GM12873 (cell line): Measurements from ENCODE around the gene EID2B.

ENCODE experiments used
- CTCF ChIP-seq: IDR thresholded peaks from 2 replicates; pipeline ENCODE4 v1.5.1; 2012; ENCODE audit warnings: low read depth, mild to moderate bottlenecking, moderate library complexity, low read length, control low read depth; ENCODE audit not compliant: insufficient read depth; ENCODE audit errors: missing control alignments

The EID2B gene, protein sequence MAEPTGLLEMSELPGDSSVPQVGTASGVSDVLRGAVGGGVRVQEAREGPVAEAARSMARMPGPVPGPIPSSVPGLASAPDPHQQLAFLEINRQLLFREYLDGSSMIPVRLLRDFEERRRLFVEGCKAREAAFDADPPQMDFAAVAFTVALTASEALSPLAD

GRCh38 chr19:39532233-39533002, at the start of gene EID2B:
TSS of gene EID2B (minus strand) at chr19:39532852. CDS start at chr19:39532802, 50 bp downstream.
- TF ChIP-seq CTCF = peak; percentile 100

DNA sequence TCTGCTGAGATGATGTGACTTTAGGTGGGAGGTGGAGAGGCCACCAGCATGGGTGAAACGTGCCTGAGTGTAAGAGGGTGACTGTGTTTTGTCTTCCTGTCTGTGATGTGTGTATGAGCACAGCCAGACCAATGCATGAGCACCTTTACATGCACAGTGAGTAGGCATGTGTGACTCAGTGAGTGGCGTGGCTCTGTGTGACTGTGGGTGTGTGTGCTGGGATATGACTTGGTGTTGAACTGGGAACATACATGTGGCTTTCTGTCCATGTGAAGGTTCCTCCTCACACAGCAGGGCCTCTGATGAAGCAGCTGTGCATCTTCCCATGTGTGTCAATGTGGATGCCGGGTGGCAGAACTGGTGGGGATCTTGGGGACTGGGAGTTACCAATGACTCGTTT, 49.8 kb upstream of the EID2B start:
- no peak for TF ChIP-seq CTCF

- no peak for TF ChIP-seq CTCF
Measured at GRCh38 chr19:39568604-39569003, 36.0 kb upstream of the EID2B start.

- no peak for TF ChIP-seq CTCF
Measured at GRCh38 chr19:39566064-39566463, 33.4 kb upstream of the EID2B start.

- no peak for TF ChIP-seq CTCF
Measured at GRCh38 chr19:39563408-39563807, 30.8 kb upstream of the EID2B start.

DNA sequence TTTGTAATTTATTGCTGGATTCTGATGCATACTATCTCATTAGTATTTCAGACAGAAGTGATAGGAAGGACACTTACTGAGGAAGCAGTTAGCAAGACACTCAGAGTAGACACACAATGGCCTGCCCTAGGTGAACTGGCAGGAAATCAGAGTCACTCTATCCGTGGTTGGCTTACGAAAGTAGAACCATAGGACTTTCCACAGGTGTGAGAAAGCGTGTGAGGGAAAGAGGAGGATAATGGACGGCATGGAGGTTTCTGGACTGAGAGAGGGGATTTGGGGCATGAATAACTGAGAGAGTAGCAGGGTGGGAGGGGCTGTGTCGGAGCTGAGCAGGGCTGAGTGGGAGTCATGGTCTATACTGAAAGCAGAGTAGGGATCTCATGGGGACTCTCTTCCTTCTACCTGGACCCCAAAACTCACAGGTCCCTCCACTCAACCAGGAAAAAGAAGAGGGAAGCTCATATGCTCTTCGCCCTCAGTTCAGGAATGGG, 26.0 kb upstream of the EID2B start:
- no peak for TF ChIP-seq CTCF

- TF ChIP-seq CTCF = no peak
Measured at GRCh38 chr19:39557811-39558623, 25.4 kb upstream of the EID2B start.
